ENCODE data around the gene LRRC4B. TPM values are rescaled to one million over a fixed set of nuclear protein-coding genes. Genes with fewer than 3 reads are reported as not detected.

The LRRC4B gene
- polyA plus RNA-seq, 2 donors: 0.65 to 0.92 TPM

- H3K4me3 ChIP-seq (ENCODE audit: low read depth in 1 of 2, low read length in 2 of 2): no peak overlapping the region
- WGBS, 2 donors: 75 to 76% methylated on average over 13 of the region's 13 CpGs
- H3K27ac ChIP-seq (ENCODE audit: low read depth in 2 of 2, low read length in 1 of 2): no peak overlapping the region
- no peaks in the 10 kb centered on the region for H3K36me3 ChIP-seq (ENCODE audit: control insufficient read depth in 2 of 2, insufficient read depth in 2 of 2, low read length in 1 of 2)
- peaks cover 0 to 5% of the 10 kb centered on the region in 2 donors for H3K27me3 ChIP-seq (ENCODE audit: control insufficient read depth in 1 of 2, insufficient read depth in 2 of 2, low read length in 2 of 2)
- H3K4me1 ChIP-seq (ENCODE audit: control insufficient read depth in 2 of 2, insufficient read depth in 2 of 2, low read length in 1 of 2): no peaks in the 10 kb centered on the region
- H3K9me3 ChIP-seq (ENCODE audit: control insufficient read depth in 2 of 2, insufficient read depth in 1 of 2, low read depth in 1 of 2, low read length in 1 of 2): no peaks in the 10 kb centered on the region
Measured at GRCh38 chr19:50573741-50574461, 5.7 kb upstream of the LRRC4B start.

- no peaks in the 10 kb centered on the region for H3K4me1 ChIP-seq (ENCODE audit: control insufficient read depth in 2 of 2, insufficient read depth in 2 of 2, low read length in 1 of 2)
- H3K27ac ChIP-seq (ENCODE audit: low read depth in 2 of 2, low read length in 1 of 2): no peak overlapping the region
- H3K36me3 ChIP-seq (ENCODE audit: control insufficient read depth in 2 of 2, insufficient read depth in 2 of 2, low read length in 1 of 2): no peaks in the 10 kb centered on the region
- H3K9me3 ChIP-seq (ENCODE audit: control insufficient read depth in 2 of 2, insufficient read depth in 1 of 2, low read depth in 1 of 2, low read length in 1 of 2): no peaks in the 10 kb centered on the region
- peaks cover 0 to 21% of the 10 kb centered on the region in 2 donors for H3K27me3 ChIP-seq (ENCODE audit: control insufficient read depth in 1 of 2, insufficient read depth in 2 of 2, low read length in 2 of 2)
- WGBS, 2 donors: 70 to 80% methylated on average over 11 of the region's 11 CpGs
- no peak overlapping the region for H3K4me3 ChIP-seq (ENCODE audit: low read depth in 1 of 2, low read length in 2 of 2)
Measured at GRCh38 chr19:50570997-50571396, 2.8 kb upstream of the LRRC4B start.

- H3K4me3 ChIP-seq (ENCODE audit: low read depth in 1 of 2, low read length in 2 of 2): no peak overlapping the region
- no peaks in the 10 kb centered on the region for H3K36me3 ChIP-seq (ENCODE audit: control insufficient read depth in 2 of 2, insufficient read depth in 2 of 2, low read length in 1 of 2)
- no peak overlapping the region for H3K27ac ChIP-seq (ENCODE audit: low read depth in 2 of 2, low read length in 1 of 2)
- no peaks in the 10 kb centered on the region for H3K9me3 ChIP-seq (ENCODE audit: control insufficient read depth in 2 of 2, insufficient read depth in 1 of 2, low read depth in 1 of 2, low read length in 1 of 2)
- H3K27me3 ChIP-seq (ENCODE audit: control insufficient read depth in 1 of 2, insufficient read depth in 2 of 2, low read length in 2 of 2): peaks cover 0 to 21% of the 10 kb centered on the region in 2 donors
- no peaks in the 10 kb centered on the region for H3K4me1 ChIP-seq (ENCODE audit: control insufficient read depth in 2 of 2, insufficient read depth in 2 of 2, low read length in 1 of 2)
- 81% methylated on average over 18 to 19 of the region's 19 CpGs for WGBS, 2 donors
Measured at GRCh38 chr19:50569938-50570540, 1.8 kb upstream of the LRRC4B start.

GRCh38 chr19:50568728-50569698 is 778 bp upstream of the LRRC4B start:
- Histone ChIP-seq H3K27me3 (ENCODE audit: control insufficient read depth in 1 of 2, insufficient read depth in 2 of 2, low read length in 2 of 2) (peaks cover 0 to 21% of the 10 kb centered on the region in 2 donors), H3K4me3 (ENCODE audit: low read depth in 1 of 2, low read length in 2 of 2) (no peak overlapping the region), H3K4me1 (ENCODE audit: control insufficient read depth in 2 of 2, insufficient read depth in 2 of 2, low read length in 1 of 2) (no peaks in the 10 kb centered on the region), H3K36me3 (ENCODE audit: control insufficient read depth in 2 of 2, insufficient read depth in 2 of 2, low read length in 1 of 2) (no peaks in the 10 kb centered on the region), H3K9me3 (ENCODE audit: control insufficient read depth in 2 of 2, insufficient read depth in 1 of 2, low read depth in 1 of 2, low read length in 1 of 2) (no peaks in the 10 kb centered on the region), H3K27ac (ENCODE audit: low read depth in 2 of 2, low read length in 1 of 2) (no peak overlapping the region)
- WGBS, 2 donors: 35 to 45% methylated on average over 20 of the region's 20 CpGs

GRCh38 chr19:50567052-50567841 is 988 bp downstream of the LRRC4B start:
- peak overlapping the region in 1 of 2 donors; percentile 27 for H3K4me3 ChIP-seq (ENCODE audit: low read depth in 1 of 2, low read length in 2 of 2)
- no peaks in the 10 kb centered on the region for H3K36me3 ChIP-seq (ENCODE audit: control insufficient read depth in 2 of 2, insufficient read depth in 2 of 2, low read length in 1 of 2)
- 4 to 6% methylated on average over 13 to 36 of the region's 38 CpGs for WGBS, 2 donors
- peaks cover 0 to 21% of the 10 kb centered on the region in 2 donors for H3K27me3 ChIP-seq (ENCODE audit: control insufficient read depth in 1 of 2, insufficient read depth in 2 of 2, low read length in 2 of 2)
- no peaks in the 10 kb centered on the region for H3K4me1 ChIP-seq (ENCODE audit: control insufficient read depth in 2 of 2, insufficient read depth in 2 of 2, low read length in 1 of 2)
- no peak overlapping the region for H3K27ac ChIP-seq (ENCODE audit: low read depth in 2 of 2, low read length in 1 of 2)
- H3K9me3 ChIP-seq (ENCODE audit: control insufficient read depth in 2 of 2, insufficient read depth in 1 of 2, low read depth in 1 of 2, low read length in 1 of 2): no peaks in the 10 kb centered on the region

GRCh38 chr19:50565984-50566903 is 2.0 kb downstream of the LRRC4B start:
- Histone ChIP-seq H3K27ac (ENCODE audit: low read depth in 2 of 2, low read length in 1 of 2) (no peak overlapping the region), H3K9me3 (ENCODE audit: control insufficient read depth in 2 of 2, insufficient read depth in 1 of 2, low read depth in 1 of 2, low read length in 1 of 2) (no peaks in the 10 kb centered on the region), H3K4me3 (ENCODE audit: low read depth in 1 of 2, low read length in 2 of 2) (no peak overlapping the region), H3K36me3 (ENCODE audit: control insufficient read depth in 2 of 2, insufficient read depth in 2 of 2, low read length in 1 of 2) (no peaks in the 10 kb centered on the region), H3K27me3 (ENCODE audit: control insufficient read depth in 1 of 2, insufficient read depth in 2 of 2, low read length in 2 of 2) (peaks cover 0 to 21% of the 10 kb centered on the region in 2 donors), H3K4me1 (ENCODE audit: control insufficient read depth in 2 of 2, insufficient read depth in 2 of 2, low read length in 1 of 2) (no peaks in the 10 kb centered on the region)
- WGBS, 2 donors: 8 to 11% methylated on average over 22 to 36 of the region's 36 CpGs

- H3K36me3 ChIP-seq (ENCODE audit: control insufficient read depth in 2 of 2, insufficient read depth in 2 of 2, low read length in 1 of 2): no peaks in the 10 kb centered on the region
- H3K27me3 ChIP-seq (ENCODE audit: control insufficient read depth in 1 of 2, insufficient read depth in 2 of 2, low read length in 2 of 2): peaks cover 0 to 18% of the 10 kb centered on the region in 2 donors
- no peaks in the 10 kb centered on the region for H3K9me3 ChIP-seq (ENCODE audit: control insufficient read depth in 2 of 2, insufficient read depth in 1 of 2, low read depth in 1 of 2, low read length in 1 of 2)
- 40 to 44% methylated on average over 21 to 22 of the region's 22 CpGs for WGBS, 2 donors
- H3K4me1 ChIP-seq (ENCODE audit: control insufficient read depth in 2 of 2, insufficient read depth in 2 of 2, low read length in 1 of 2): no peaks in the 10 kb centered on the region
- H3K4me3 ChIP-seq (ENCODE audit: low read depth in 1 of 2, low read length in 2 of 2): no peak overlapping the region
- no peak overlapping the region for H3K27ac ChIP-seq (ENCODE audit: low read depth in 2 of 2, low read length in 1 of 2)
Measured at GRCh38 chr19:50564229-50565105, 3.8 kb downstream of the LRRC4B start.

- Histone ChIP-seq H3K27ac (ENCODE audit: low read depth in 2 of 2, low read length in 1 of 2) (no peak overlapping the region), H3K4me1 (ENCODE audit: control insufficient read depth in 2 of 2, insufficient read depth in 2 of 2, low read length in 1 of 2) (no peaks in the 10 kb centered on the region), H3K4me3 (ENCODE audit: low read depth in 1 of 2, low read length in 2 of 2) (no peak overlapping the region), H3K9me3 (ENCODE audit: control insufficient read depth in 2 of 2, insufficient read depth in 1 of 2, low read depth in 1 of 2, low read length in 1 of 2) (no peaks in the 10 kb centered on the region), H3K27me3 (ENCODE audit: control insufficient read depth in 1 of 2, insufficient read depth in 2 of 2, low read length in 2 of 2) (peaks cover 0 to 18% of the 10 kb centered on the region in 2 donors), H3K36me3 (ENCODE audit: control insufficient read depth in 2 of 2, insufficient read depth in 2 of 2, low read length in 1 of 2) (no peaks in the 10 kb centered on the region)
- WGBS, 2 donors: 49 to 50% methylated on average over 6 of the region's 6 CpGs
Measured at GRCh38 chr19:50563597-50563996, 4.6 kb downstream of the LRRC4B start.

Data from esophagus (tissue), 2 donors.